PC-3 (cell line): ENCODE data around the gene PROSER3.

ENCODE experiments used
- EZH2 ChIP-seq: fragments of 300-600 bp; sonication (generic); IDR thresholded peaks from one replicate; pipeline ENCODE4 v1.6.1; 2017; ENCODE audit warnings: antibody characterized with exemption, mild to moderate bottlenecking, low read length; ENCODE audit not compliant: unreplicated experiment
- EZH2phosphoT487 ChIP-seq: fragments of 300-600 bp; sonication (generic); IDR thresholded peaks from 2 replicates; pipeline ENCODE4 v1.6.1; 2018; ENCODE audit warnings: mild to moderate bottlenecking, antibody characterized with exemption, low read length, borderline replicate concordance
- TF ChIP-seq, protein P1 (sequence below): fragments of 300-600 bp; sonication (generic); conservative IDR thresholded peaks from 2 replicates; pipeline ENCODE4 v1.5.1; 2017; ENCODE audit warnings: antibody characterized with exemption, low read depth, mild to moderate bottlenecking, low read length

DNA sequence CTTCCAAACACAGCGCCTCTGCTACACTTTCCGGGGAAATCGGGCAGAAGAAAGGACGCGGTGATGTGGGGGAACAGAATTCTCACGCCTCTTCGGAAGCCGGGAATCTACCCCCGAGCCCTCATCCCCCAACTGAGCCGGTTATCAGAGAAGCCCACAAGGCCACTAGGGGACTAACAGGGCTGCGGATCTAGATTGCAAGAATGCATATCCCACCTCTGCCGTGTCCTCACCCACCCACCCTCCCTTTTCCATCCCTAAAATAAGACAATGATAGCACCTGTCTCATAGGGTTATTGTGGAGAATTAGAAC lies 16.8 kb upstream of the PROSER3 start:
- TF ChIP-seq, protein P1, sequence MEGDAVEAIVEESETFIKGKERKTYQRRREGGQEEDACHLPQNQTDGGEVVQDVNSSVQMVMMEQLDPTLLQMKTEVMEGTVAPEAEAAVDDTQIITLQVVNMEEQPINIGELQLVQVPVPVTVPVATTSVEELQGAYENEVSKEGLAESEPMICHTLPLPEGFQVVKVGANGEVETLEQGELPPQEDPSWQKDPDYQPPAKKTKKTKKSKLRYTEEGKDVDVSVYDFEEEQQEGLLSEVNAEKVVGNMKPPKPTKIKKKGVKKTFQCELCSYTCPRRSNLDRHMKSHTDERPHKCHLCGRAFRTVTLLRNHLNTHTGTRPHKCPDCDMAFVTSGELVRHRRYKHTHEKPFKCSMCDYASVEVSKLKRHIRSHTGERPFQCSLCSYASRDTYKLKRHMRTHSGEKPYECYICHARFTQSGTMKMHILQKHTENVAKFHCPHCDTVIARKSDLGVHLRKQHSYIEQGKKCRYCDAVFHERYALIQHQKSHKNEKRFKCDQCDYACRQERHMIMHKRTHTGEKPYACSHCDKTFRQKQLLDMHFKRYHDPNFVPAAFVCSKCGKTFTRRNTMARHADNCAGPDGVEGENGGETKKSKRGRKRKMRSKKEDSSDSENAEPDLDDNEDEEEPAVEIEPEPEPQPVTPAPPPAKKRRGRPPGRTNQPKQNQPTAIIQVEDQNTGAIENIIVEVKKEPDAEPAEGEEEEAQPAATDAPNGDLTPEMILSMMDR = no peak
- TF ChIP-seq EZH2 = no peak
- no peak for TF ChIP-seq EZH2phosphoT487
